CD4-positive, alpha-beta T cell treated with Interleukin-4 for 1 hour (primary cell): ENCODE data around the gene MYO9B.

Experiments
- DNase-seq, 2 donors: peaks; one replicate each; pipeline ENCODE4 v3.0.0-alpha.2; 2020 to 2022

The MYO9B gene

DNA sequence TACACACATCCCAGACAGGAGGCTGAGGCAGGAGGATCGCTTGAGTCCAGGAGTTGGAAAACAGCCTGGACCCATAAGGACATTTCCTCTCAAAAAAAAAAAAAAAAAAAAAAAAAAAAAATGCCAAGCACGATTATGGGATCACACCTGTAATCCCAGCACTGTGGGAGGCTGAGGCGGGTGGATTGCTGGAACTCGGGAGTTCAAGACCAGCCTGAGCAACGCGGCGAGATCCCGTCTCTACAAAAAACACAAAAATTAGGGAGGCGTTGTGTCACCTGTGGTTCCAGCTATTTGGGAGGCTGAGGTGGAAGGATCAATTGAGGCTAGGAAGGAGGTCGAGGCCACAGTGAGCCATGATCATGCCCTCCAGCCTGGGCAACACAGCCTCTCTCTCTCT lies 149.5 kb downstream of the MYO9B start:
- no peak for DNase-seq

DNA sequence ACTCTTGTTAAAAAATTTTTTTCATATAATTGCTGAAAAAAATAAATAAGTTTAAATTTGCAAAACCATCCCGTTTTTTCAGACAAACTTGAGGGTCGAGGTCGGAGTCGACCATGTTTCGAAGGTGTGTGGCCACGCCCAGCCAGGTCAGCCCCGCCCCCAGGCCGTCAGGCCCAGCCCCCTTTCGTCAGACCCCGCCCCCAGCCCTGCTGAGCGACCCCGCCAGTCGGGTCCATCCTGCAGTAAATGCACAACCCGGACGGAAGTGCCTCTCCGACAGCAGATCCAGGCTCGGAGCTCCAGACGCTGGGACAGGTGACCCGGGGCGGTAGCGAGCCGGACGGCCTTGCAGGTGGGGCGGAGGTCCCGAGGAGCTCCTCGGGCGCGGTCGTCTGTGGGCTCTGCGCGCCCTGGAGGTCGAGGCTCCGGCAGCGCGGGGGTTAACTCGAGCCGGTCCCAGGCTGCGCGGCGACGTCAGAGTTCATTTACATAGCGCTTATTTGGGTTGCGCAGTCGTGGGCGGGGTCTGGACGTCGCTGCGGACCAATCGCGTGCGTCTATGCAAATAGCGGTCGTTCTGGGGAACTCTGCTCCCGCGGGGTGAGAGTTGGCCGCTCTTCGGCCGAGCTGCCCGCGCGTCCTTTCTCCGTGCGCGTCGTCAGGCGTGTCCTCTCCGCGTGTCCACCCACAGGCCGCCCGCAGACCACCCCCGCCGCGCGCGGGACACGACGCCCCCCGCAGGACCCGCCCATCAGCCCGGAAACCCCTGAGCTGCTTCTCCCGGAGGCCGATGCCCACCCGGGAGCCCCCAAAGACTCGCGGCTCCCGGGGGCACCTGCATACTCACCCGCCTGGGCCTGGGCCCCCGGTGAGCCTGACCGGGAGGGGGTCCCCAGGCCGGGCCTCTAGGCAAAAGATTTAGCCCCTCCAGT lies 150.7 kb downstream of the MYO9B start, which contains the start of gene OCEL1:
Gene OCEL1, plus strand, starts transcription at position 225 of the 932 bp plus-strand sequence. Its CDS starts 22 bp downstream, at position 247.
- peak; percentile 97 for DNase-seq

DNA sequence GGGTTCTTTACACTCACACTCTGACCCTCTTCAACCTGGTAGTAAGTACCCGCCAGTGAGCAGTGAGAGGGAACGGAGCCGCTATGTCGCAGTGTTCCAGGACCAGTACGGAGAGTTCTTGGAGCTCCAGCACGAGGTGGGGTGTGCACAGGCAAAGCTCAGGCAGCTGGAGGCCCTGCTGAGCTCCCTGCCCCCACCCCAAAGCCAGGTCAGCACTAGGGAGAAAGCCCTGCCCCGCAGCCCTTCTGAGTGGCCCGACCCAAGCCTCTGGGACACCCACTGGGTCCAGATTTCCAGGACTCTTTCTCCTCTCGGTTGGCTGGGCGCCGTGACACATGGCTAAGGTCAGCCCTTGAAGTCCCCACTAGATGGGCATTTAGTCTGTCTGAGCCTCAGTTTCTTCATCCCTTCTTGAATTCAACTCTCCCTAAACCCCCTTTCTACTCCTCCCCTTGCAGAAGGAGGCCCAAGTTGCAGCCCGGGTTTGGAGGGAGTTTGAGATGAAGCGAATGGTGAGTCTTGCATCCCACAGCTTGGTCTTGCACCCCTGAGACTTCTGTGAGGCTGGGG lies 152.3 kb downstream of the MYO9B start:
- DNase-seq = no peak

GRCh38 chr19:17229890-17230289 lies 154.3 kb downstream of the MYO9B start:
- DNase-seq = no peak

DNA sequence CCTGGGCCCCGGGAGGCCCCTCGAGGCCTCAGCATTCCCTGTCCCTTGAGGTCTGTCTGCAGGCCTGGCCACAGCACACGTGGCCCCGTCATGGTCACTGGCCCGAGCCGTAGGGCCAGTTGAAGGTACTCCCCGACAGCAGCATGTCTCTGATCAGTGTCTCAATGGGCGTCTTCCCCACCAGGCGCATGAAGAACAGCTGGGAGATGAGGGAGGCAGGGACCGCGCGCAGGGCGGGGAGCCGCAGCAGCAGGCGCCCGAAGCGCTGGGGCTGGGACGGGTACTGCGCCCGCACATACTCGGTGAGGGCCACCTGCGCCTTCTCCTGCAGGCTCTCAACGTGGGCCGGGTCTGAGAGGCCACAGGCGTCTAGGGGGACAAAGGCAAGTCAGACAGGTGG lies 156.7 kb downstream of the MYO9B start:
- no peak for DNase-seq

GRCh38 chr19:17234911-17235299 lies 159.3 kb downstream of the MYO9B start:
- DNase-seq = peak; percentile 50 to 66

DNA sequence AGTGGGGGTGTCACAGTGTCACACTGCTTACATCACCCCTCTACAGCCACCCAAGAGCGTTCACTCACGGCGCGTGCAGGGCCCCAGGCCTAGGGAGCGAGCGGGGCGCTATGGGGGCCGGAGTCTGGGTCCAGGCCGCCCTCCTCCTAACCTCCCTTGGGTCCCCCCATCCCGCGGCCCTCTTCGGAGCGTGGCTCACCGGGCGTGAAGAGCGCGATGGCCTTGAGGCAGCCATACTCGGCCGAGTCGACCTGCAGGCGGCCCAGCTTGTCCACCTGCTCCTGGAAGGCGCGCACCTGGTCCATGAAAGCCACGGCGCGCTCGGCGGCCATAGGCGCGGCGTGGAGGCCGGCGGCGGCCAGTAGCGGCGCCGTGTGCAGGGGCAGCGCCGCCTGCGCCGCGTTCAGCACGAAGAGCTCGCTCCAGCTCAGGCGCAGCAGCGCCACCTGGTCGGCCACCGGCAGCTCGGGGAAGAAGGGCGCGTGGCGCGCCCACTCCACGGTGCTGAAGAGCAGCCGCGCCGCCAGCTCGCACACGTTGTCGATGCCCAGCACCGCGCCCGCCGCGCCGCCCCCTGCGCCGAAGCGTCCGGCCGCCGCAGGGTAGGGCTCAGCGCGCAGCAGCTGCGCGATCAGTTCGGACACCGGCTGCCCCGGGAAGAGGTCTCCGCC lies 159.9 kb downstream of the MYO9B start:
- DNase-seq = peak; percentile 75 to 77

DNA sequence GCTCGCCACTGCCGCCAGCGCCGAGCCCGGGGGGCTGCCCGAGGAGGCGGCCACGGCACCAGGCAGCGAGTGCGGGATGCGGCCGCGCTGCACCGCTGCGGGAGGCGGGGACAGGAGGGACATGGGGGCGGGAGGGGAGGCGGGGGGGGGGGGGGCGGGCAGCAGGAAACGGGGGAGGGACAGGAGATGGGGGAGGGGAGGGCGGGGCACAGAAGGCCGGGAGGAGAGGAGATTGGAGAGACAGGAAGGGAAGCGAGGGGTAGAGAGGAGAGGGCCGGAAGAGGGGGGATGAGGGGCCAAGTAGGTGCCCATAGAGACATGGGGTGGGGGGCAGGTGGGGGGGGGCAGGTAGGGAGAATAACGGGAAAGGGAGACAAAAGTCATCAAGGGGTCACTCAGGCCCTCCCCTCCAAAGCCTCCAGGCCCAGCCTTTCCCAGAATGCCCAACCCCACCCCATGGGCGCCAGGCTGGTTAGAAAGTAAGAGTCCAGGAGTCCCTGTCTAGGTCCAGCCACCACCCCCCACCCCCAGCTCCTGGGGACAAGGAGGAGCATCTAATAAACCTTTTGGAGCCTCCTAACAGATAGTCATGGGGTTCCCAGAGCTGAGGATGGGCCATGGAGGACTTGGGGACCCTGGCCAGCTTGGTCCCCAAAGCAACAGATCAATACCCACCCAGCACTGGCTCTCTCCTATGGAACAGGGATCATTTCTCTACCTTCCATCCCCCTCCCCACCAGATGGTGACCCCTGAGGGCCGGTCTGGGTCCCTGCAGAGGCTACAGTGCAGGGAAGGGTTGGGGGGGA lies 160.6 kb downstream of the MYO9B start:
- DNase-seq = no peak

DNA sequence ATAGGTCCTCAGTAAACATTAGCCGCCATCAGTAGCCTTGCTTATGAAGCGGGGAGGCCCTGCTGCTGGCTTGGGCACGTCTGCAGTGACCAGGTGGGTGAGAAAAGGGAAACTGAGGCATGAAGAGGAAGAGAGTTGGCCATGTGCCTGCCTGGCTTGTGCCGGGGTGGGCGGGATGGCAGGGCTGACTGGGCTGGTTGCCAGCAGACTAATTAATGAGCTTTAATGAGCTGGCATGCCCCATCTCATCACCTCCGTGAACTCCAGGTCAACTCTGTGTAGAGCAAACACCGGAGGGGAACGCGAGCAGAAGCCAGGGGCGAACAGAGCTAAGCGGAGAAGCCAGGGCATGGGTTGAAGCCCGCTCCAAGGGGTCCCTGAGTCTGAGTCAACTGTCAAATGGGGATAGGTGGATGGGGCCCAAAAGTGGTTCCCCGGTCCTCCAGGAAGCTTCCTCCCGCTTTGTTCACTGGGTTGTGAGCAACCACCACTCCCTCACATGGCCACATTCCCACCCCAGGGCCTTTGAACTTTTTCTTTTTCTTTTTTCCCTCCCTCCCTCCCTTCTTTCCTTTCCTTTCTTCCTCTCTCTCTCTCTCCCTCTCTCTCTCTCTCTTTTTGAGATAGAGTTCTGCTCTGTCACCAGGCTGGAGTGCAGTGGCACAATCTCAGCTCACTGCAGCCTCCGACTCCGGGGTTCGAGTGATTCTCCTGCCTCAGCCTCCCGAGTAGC lies 161.4 kb downstream of the MYO9B start:
- DNase-seq = no peak

DNA sequence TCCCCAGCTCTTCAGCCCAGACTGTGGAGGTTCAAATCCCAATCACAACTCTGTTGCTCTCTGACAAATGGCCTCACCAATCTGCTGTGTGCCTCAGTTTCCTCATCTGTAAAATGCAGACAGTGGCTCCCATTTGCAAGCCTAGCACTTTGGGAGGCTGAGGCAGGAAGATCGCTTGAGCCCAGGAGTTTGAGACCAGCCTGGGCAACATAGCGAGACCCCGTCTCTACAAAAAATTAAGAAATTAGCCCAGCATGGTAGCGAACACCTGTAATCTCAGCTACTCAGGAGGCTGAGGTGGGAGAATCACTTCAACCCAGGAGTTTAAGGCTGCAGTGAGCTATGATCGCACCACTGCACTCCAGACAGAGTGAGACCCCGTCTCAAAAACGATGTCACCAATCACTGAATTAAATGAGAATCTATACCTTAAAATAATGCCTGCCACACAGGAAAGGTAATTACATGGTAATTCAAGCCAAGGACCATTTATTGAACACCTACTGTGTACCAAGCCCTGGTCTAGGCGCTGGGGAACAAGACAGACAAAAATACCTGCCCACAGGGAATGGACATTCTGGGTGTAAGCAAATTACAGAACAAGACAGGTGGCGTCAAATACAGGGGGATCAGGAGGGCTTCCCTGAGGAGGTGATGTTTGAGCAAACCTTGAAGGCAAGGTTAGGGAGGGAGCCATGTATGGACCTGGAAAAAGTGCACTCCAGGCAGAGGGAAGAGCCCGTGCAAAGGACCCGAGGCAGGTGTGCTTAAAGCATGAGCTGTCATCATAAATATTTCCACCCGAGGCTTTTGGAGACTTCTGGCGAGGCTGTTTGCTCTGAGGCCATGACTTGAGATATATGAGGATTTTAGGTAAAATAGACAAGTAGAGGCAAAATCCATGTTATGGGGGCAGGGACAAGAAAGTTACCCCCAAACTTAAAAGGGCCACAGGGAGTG lies 162.4 kb downstream of the MYO9B start:
- no peak for DNase-seq

- no peak for DNase-seq
Measured at GRCh38 chr19:17240062-17240752, 164.6 kb downstream of the MYO9B start.

- no peak for DNase-seq
Measured at GRCh38 chr19:17240826-17241399, 165.3 kb downstream of the MYO9B start.

DNA sequence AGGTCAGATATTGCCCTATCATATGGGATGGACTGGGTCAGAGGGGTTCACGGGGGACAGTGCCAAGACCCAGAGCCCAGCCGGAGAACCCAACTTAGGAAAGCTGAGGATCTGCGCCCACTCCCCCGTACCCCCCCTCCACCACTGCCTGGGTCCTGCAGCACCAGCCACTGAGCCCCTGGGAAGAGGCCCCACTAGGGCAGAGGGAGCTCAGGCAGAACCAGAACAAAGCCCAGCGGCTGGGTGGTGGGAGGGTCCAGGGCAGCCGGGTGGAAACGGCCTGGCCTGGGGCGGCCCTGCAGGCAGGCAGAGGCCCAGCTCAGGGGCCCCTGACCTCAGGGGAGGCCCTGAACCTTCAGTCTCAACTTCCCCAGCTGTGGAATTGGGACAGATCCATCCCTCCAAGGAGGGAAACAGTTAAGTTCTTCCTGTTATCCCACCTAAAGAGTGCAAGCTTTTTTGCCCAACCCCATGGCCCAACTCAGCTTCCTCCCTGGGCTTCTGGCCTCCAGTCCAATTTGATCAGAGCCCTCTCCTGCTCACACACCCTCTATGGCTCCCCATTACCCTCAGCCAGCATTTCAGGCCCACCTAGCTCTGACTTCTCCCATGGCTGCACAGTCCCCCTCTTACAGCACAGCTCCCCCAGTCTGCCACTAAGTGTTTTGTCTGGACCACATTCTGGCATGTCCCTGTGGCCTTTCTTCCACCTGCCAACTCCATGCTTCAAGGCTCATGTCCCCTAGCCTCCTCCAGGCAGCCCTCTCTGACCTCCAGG lies 167.0 kb downstream of the MYO9B start:
- DNase-seq = no peak

- no peak for DNase-seq
Measured at GRCh38 chr19:17243211-17243829, 167.7 kb downstream of the MYO9B start.

GRCh38 chr19:17243830-17244617 lies 168.4 kb downstream of the MYO9B start:
- DNase-seq = no peak

GRCh38 chr19:17244618-17245534 lies 169.3 kb downstream of the MYO9B start:
- no peak for DNase-seq
